Stomach (tissue), 4 donors: ENCODE results near the gene ACBD3.

Source experiments
- EP300 ChIP-seq: sonication (generic); formaldehyde crosslinking; IDR thresholded peaks from one replicate; pipeline ENCODE4 v1.6.1; 2017; ENCODE audit warnings: antibody characterized with exemption
- POLR2AphosphoS5 ChIP-seq, 3 donors: sonication (generic); formaldehyde crosslinking; IDR thresholded peaks; one replicate each; pipeline ENCODE4 v1.6.1; 2016; ENCODE audit warnings: antibody characterized with exemption in 3 of 3
- TF ChIP-seq, protein P1 (sequence below), 7 experiments: fragments of 450-650 bp in 4 of 7; fragments of 200-600 bp in 3 of 7; sonication (generic) in 3 of 7; IDR thresholded peaks; one replicate each; pipeline ENCODE4 v1.5.1; 2016 to 2019; ENCODE audit warnings: antibody characterized with exemption in 7 of 7, control low read depth in 2 of 7, mild to moderate bottlenecking in 1 of 7

DNA sequence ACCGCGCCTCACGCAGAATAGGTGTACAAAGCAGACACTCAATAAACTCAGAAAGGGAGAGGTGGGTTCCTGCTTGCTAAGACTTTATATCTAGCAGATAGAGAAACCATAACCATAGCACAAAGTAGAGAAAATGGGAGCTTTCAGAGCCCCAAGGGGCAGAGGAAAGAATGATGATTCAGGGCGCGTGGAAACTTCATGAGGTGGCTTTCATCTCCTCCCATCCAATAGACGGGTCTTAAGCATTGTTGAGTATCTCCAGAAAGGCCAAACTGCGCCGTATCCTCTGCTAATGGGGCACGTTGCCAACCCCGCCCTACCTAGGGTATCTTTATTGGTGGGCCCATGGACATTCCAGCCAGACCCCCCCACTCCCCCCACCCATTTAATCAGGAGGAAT is 36.1 kb upstream of the ACBD3 start:
- TF ChIP-seq, protein P1, sequence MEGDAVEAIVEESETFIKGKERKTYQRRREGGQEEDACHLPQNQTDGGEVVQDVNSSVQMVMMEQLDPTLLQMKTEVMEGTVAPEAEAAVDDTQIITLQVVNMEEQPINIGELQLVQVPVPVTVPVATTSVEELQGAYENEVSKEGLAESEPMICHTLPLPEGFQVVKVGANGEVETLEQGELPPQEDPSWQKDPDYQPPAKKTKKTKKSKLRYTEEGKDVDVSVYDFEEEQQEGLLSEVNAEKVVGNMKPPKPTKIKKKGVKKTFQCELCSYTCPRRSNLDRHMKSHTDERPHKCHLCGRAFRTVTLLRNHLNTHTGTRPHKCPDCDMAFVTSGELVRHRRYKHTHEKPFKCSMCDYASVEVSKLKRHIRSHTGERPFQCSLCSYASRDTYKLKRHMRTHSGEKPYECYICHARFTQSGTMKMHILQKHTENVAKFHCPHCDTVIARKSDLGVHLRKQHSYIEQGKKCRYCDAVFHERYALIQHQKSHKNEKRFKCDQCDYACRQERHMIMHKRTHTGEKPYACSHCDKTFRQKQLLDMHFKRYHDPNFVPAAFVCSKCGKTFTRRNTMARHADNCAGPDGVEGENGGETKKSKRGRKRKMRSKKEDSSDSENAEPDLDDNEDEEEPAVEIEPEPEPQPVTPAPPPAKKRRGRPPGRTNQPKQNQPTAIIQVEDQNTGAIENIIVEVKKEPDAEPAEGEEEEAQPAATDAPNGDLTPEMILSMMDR (IDR thresholded peaks at IDR 0.05), result no peak
- no peak for TF ChIP-seq POLR2AphosphoS5 (IDR thresholded peaks at IDR 0.05)
- no peak for TF ChIP-seq EP300
